Fibroblast of lung (primary cell): ENCODE data around the gene SLC33A1. TPM values are rescaled to one million over a fixed set of nuclear protein-coding genes. Genes with fewer than 3 reads are reported as not detected.

Source experiments
- DNase-seq, 2 donors: peaks; one replicate each; pipeline versions ENCODE4 v3.0.0 to v3.0.0-alpha.2; 2010; ENCODE audit warnings: low read depth in 2 of 2
- H2AFZ ChIP-seq: 2 replicates; pipeline ENCODE4 v1.5.1; 2012; ENCODE audit warnings: low read length, control low read depth, inconsistent platforms
- H3K27ac ChIP-seq: 2 replicates; pipeline ENCODE4 v1.5.1; 2011; ENCODE audit warnings: low read length, control low read depth; ENCODE audit not compliant: insufficient read depth
- H3K27me3 ChIP-seq: 2 replicates; pipeline ENCODE4 v1.5.1; 2011; ENCODE audit warnings: mild to moderate bottlenecking, low read length; ENCODE audit not compliant: control insufficient read depth, insufficient read depth
- H3K36me3 ChIP-seq: 2 replicates; pipeline ENCODE4 v1.5.1; 2011; ENCODE audit warnings: low read length; ENCODE audit not compliant: control insufficient read depth, insufficient read depth
- H3K4me1 ChIP-seq: 2 replicates; pipeline ENCODE4 v1.5.1; 2011; ENCODE audit warnings: low read length; ENCODE audit not compliant: control insufficient read depth, insufficient read depth; ENCODE audit errors: extremely low read depth
- H3K4me2 ChIP-seq: 2 replicates; pipeline ENCODE4 v1.5.1; 2011; ENCODE audit warnings: low read length, control low read depth; ENCODE audit not compliant: insufficient read depth; ENCODE audit errors: extremely low read depth
- H3K4me3 ChIP-seq, 4 experiments: fragments of 200-600 bp in 1 of 4; sonication (generic) in 1 of 4; replicated peaks in 1 of 4; 2 replicates each; pipeline ENCODE4 v1.5.1; 2011 to 2016; ENCODE audit warnings: low read length in 4 of 4, low read depth in 3 of 4, mild to moderate bottlenecking in 3 of 4, control low read depth in 2 of 4, inconsistent platforms in 1 of 4, mixed read lengths in 1 of 4; ENCODE audit not compliant: insufficient read depth in 1 of 4; ENCODE audit errors: control extremely low read depth in 1 of 4
- H3K79me2 ChIP-seq: 2 replicates; pipeline ENCODE4 v1.5.1; 2012; ENCODE audit warnings: mild to moderate bottlenecking, low read length, inconsistent platforms; ENCODE audit not compliant: control insufficient read depth, insufficient read depth
- H3K9ac ChIP-seq: 2 replicates; pipeline ENCODE4 v1.5.1; 2011; ENCODE audit warnings: mild to moderate bottlenecking, low read length, control low read depth; ENCODE audit not compliant: insufficient read depth
- H3K9me3 ChIP-seq: 2 replicates; pipeline ENCODE4 v1.5.1; 2012; ENCODE audit warnings: low read depth, low read length; ENCODE audit not compliant: control insufficient read depth, insufficient read depth
- H4K20me1 ChIP-seq: 2 replicates; pipeline ENCODE4 v1.5.1; 2011; ENCODE audit warnings: low read length; ENCODE audit not compliant: control insufficient read depth, insufficient read depth; ENCODE audit errors: extremely low read depth
- CTCF ChIP-seq, 2 donors: IDR thresholded peaks in 1 of 2; conservative IDR thresholded peaks in 1 of 2; 1 replicate in 1 of 2; 2 replicates in 1 of 2; pipeline ENCODE4 v1.5.1; 2011 to 2012; ENCODE audit warnings: low read length in 2 of 2, control low read depth in 1 of 2, inconsistent platforms in 1 of 2, low read depth in 1 of 2, mild to moderate bottlenecking in 1 of 2
- EZH2 ChIP-seq: IDR thresholded peaks from 2 replicates; pipeline ENCODE4 v1.5.1; 2012; ENCODE audit warnings: low read length, control low read depth, mild to moderate bottlenecking; ENCODE audit errors: missing control alignments
- polyA plus RNA-seq, 2 donors: library from polyadenylated mRNA; depleted of rRNA in 1 of 2; stranded (reverse) in 1 of 2; unstranded in 1 of 2; fragments of >200 nt; gene quantifications; 2 replicates each; pipeline ENCODE4 v1.2.1, GENCODE V29; 2011 to 2012; ENCODE audit warnings: missing spikeins in 1 of 2
- total RNA-seq: library from RNA; depleted of rRNA; stranded (reverse); fragments of >200 nt; gene quantifications from 2 replicates; pipeline ENCODE4 v1.2.1, GENCODE V29; 2014

The SLC33A1 gene
- total and polyA plus RNA-seq, 2 donors (not counting 1 experiment from before 2014, with no cell fraction given), result 21.5 to 22.7 TPM

- no peak for DNase-seq
- Histone ChIP-seq H3K27me3 (no peaks in the 10 kb centered on the region), H3K27ac (no peak overlapping the region), H3K9me3 (no peaks in the 10 kb centered on the region), H4K20me1 (no peaks in the 10 kb centered on the region), H2AFZ (no peak overlapping the region), H3K4me3 (no peak overlapping the region), H3K36me3 (no peaks in the 10 kb centered on the region), H3K9ac (no peak overlapping the region), H3K4me1 (no peaks in the 10 kb centered on the region), H3K4me2 (no peak overlapping the region), H3K79me2 (no peaks in the 10 kb centered on the region)
- no peak for TF ChIP-seq EZH2
- TF ChIP-seq CTCF (conservative IDR thresholded peaks at IDR 0.05 in 1 of 2, IDR thresholded peaks at IDR 0.05 in 1 of 2; ENCODE audit: low read depth in 1 of 2, low read length in 2 of 2), result no peak
Measured at GRCh38 chr3:155782390-155782953, 71.8 kb downstream of the SLC33A1 start.

DNA sequence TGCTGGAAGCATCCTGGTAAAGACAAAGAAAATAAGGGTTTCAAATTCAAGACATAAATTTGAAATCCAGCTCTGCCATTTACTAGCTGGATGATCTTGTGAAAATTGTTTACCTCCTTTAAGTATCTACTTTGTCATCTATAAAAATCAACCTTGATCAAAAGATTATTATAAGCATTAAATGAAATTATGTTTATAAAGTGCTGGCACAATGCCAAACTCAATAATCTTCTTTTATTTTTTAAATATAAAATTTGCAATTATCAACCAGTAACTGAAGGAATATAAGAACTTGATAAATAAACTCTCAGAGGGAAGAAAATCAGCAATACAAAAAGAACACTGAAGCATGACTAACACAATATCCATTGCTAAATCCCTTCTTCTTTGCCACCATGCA is 73.9 kb downstream of the SLC33A1 start:
- DNase-seq, result no peak
- Histone ChIP-seq H3K79me2 (no peaks in the 10 kb centered on the region), H3K4me3 (no peak overlapping the region), H3K36me3 (no peaks in the 10 kb centered on the region), H3K27ac (no peak overlapping the region), H2AFZ (no peak overlapping the region), H3K4me2 (no peak overlapping the region), H4K20me1 (no peaks in the 10 kb centered on the region), H3K27me3 (no peaks in the 10 kb centered on the region), H3K9ac (no peak overlapping the region), H3K4me1 (no peaks in the 10 kb centered on the region), H3K9me3 (no peaks in the 10 kb centered on the region)
- TF ChIP-seq CTCF (conservative IDR thresholded peaks at IDR 0.05 in 1 of 2, IDR thresholded peaks at IDR 0.05 in 1 of 2; ENCODE audit: low read depth in 1 of 2, low read length in 2 of 2), result no peak
- no peak for TF ChIP-seq EZH2

DNA sequence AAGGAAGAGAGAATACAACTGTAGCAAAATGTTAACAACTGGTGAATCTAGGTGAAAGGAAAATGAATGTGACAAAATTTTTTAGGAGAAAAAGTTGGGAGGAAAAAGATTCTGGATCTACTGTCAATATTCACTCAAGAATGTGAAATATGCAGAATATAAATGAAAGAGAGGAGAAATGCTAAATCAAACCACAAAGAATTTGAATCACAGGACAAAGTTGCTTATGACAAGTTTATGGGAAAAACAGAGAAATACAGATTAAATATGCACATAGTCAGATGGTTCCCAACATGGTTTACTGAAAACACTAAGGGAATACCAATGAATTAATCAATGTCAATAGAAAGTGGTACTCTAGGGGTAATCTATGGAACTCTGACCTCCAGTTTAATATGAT is 75.8 kb downstream of the SLC33A1 start:
- H3K36me3 ChIP-seq, result no peaks in the 10 kb centered on the region
- no peaks in the 10 kb centered on the region for H3K27me3 ChIP-seq
- no peak overlapping the region for H2AFZ ChIP-seq
- H3K4me1 ChIP-seq, result no peaks in the 10 kb centered on the region
- H4K20me1 ChIP-seq, result no peaks in the 10 kb centered on the region
- no peaks in the 10 kb centered on the region for H3K9me3 ChIP-seq
- no peak overlapping the region for H3K4me3 ChIP-seq
- DNase-seq, result peak in 1 of 2 donors; percentile 48
- TF ChIP-seq EZH2 (no peak), CTCF (conservative IDR thresholded peaks at IDR 0.05 in 1 of 2, IDR thresholded peaks at IDR 0.05 in 1 of 2; ENCODE audit: low read depth in 1 of 2, low read length in 2 of 2) (no peak)
- no peak overlapping the region for H3K9ac ChIP-seq
- peak overlapping the region; percentile 17 for H3K4me2 ChIP-seq
- no peaks in the 10 kb centered on the region for H3K79me2 ChIP-seq
- no peak overlapping the region for H3K27ac ChIP-seq
